Measurements from ENCODE around the gene THPO.

Gene THPO

GRCh38 chr3:184366619-184367289 lies 11.3 kb downstream of the THPO start:
- Histone ChIP-seq H3K23ac (ENCODE audit: low read length) (no peak overlapping the region), H3K18ac (ENCODE audit: low read length) (no peak overlapping the region), H3K4ac (ENCODE audit: low read depth, low read length) (no peak overlapping the region), H4K12ac (ENCODE audit: low read depth, low read length) (no peak overlapping the region), H3K27ac (ENCODE audit: low read depth, low read length) (no peak overlapping the region), H3K9me3 (ENCODE audit: insufficient read depth, low read depth, low read length) (no peaks in the 10 kb centered on the region), H3K27me3 (ENCODE audit: insufficient read depth, low read length) (no peaks in the 10 kb centered on the region), H3K79me2 (ENCODE audit: control insufficient read depth, insufficient read depth, low read length, poor library complexity) (peaks cover 9% of the 10 kb centered on the region), H3K9ac (ENCODE audit: low read length) (no peak overlapping the region), H2BK12ac (ENCODE audit: low read length) (no peak overlapping the region), H3K4me1 (ENCODE audit: control insufficient read depth in 1 of 2, insufficient read depth in 2 of 2, low read length in 2 of 2) (no peaks in the 10 kb centered on the region), H2BK5ac (ENCODE audit: low read depth, low read length, poor library complexity) (no peak overlapping the region), H3K4me2 (ENCODE audit: low read length) (no peak overlapping the region), H2AK5ac (ENCODE audit: low read length) (no peak overlapping the region), H2BK120ac (ENCODE audit: insufficient read depth, low read length, poor library complexity) (no peak overlapping the region), H3K14ac (ENCODE audit: low read length) (no peak overlapping the region), H3K79me1 (ENCODE audit: low read length) (peaks cover 12% of the 10 kb centered on the region), H3K36me3 (ENCODE audit: control insufficient read depth in 1 of 2, insufficient read depth in 2 of 2, low read length in 2 of 2) (peaks cover 11 to 36% of the 10 kb centered on the region in 2 experiments), H4K91ac (ENCODE audit: low read depth, low read length) (no peak overlapping the region), H3K4me3 (ENCODE audit: low read depth, low read length) (no peak overlapping the region), H2AFZ (ENCODE audit: insufficient read depth, low read length, poor library complexity) (no peak overlapping the region), H4K8ac (ENCODE audit: low read depth, low read length) (no peak overlapping the region)
- no peak for DNase-seq
- WGBS (ENCODE audit: extremely low coverage, insufficient coverage, insufficient read length): no CpG with 5 or more reads among the region's 5 CpGs

DNA sequence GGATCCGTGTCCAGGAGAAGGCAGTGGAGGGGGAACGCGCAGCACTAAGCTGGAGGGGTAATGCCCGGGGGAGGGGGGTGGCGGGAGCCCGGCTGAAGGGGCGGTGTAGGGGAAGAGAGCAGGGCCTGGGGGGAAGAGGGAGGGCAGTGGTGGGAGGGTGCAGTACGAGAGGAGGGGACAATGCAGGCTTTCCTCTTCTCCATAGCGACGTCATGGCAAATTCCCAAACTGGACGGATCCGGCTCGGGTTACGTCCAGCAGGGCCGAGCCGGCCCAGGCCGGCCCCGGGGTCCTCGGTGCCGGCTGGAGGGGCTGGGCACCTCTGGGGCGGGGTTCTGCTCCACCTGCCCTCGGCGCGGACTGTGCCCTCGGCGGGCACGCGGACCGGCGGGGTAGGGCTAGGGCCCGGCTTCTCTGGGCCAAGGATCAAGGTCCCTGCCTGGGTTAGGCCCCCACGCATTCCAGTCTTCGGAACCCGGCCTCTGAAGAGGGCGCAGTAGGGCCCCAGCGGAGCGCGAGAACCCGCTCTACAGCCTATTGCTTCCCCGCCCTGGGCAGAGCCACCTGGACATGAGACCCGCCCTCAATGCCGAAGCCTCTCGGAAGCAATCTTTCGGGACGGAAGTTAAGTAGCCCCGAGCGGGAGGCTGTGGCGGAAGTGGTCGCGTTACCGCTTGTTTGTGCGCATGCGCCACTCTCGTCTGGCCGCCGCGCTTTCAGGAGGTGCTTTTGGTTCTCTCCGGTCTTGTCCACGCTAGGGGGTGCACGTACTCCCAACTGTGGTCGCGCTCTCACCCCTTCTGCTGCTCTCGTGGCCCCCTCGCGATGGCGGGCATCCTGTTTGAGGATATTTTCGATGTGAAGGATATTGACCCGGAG lies 15.1 kb downstream of the THPO start:
- Histone ChIP-seq H4K91ac (ENCODE audit: low read depth, low read length) (peak overlapping the region; percentile 94), H3K4me2 (ENCODE audit: low read length) (peak overlapping the region; percentile 91), H3K4me1 (ENCODE audit: control insufficient read depth in 1 of 2, insufficient read depth in 2 of 2, low read length in 2 of 2) (peaks cover 5 to 6% of the 10 kb centered on the region in 2 experiments), H2BK120ac (ENCODE audit: insufficient read depth, low read length, poor library complexity) (peak overlapping the region; percentile 82), H3K23ac (ENCODE audit: low read length) (no peak overlapping the region), H3K18ac (ENCODE audit: low read length) (peak overlapping the region; percentile 71), H3K79me2 (ENCODE audit: control insufficient read depth, insufficient read depth, low read length, poor library complexity) (peaks cover 13% of the 10 kb centered on the region), H3K27ac (ENCODE audit: low read depth, low read length) (peak overlapping the region; percentile 95), H4K8ac (ENCODE audit: low read depth, low read length) (peak overlapping the region; percentile 84), H3K14ac (ENCODE audit: low read length) (peak overlapping the region; percentile 88), H3K27me3 (ENCODE audit: insufficient read depth, low read length) (no peaks in the 10 kb centered on the region), H2AK5ac (ENCODE audit: low read length) (no peak overlapping the region), H3K36me3 (ENCODE audit: control insufficient read depth in 1 of 2, insufficient read depth in 2 of 2, low read length in 2 of 2) (peaks cover 7 to 23% of the 10 kb centered on the region in 2 experiments), H2AFZ (ENCODE audit: insufficient read depth, low read length, poor library complexity) (peak overlapping the region; percentile 52), H3K9ac (ENCODE audit: low read length) (peak overlapping the region; percentile 86), H3K4me3 (ENCODE audit: low read depth, low read length) (peak overlapping the region; percentile 83), H4K12ac (ENCODE audit: low read depth, low read length) (peak overlapping the region; percentile 81), H3K9me3 (ENCODE audit: insufficient read depth, low read depth, low read length) (no peaks in the 10 kb centered on the region), H3K4ac (ENCODE audit: low read depth, low read length) (peak overlapping the region; percentile 67), H2BK5ac (ENCODE audit: low read depth, low read length, poor library complexity) (peak overlapping the region; percentile 79), H2BK12ac (ENCODE audit: low read length) (no peak overlapping the region), H3K79me1 (ENCODE audit: low read length) (peaks cover 16% of the 10 kb centered on the region)
- no CpG with 5 or more reads among the region's 68 CpGs for WGBS (ENCODE audit: extremely low coverage, insufficient coverage, insufficient read length)
- peak; percentile 99 to 100 for DNase-seq

GRCh38 chr3:184361932-184362667 lies 15.9 kb downstream of the THPO start:
- peak overlapping the region; percentile 13 for H2AK5ac ChIP-seq (ENCODE audit: low read length)
- peaks cover 5 to 6% of the 10 kb centered on the region in 2 experiments for H3K4me1 ChIP-seq (ENCODE audit: control insufficient read depth in 1 of 2, insufficient read depth in 2 of 2, low read length in 2 of 2)
- peak overlapping the region; percentile 20 for H2BK120ac ChIP-seq (ENCODE audit: insufficient read depth, low read length, poor library complexity)
- no peaks in the 10 kb centered on the region for H3K9me3 ChIP-seq (ENCODE audit: insufficient read depth, low read depth, low read length)
- H2BK5ac ChIP-seq (ENCODE audit: low read depth, low read length, poor library complexity): peak overlapping the region; percentile 76
- H3K79me1 ChIP-seq (ENCODE audit: low read length): peaks cover 16% of the 10 kb centered on the region
- H3K4me3 ChIP-seq (ENCODE audit: low read depth, low read length): peak overlapping the region; percentile 83
- peak overlapping the region; percentile 91 for H3K4me2 ChIP-seq (ENCODE audit: low read length)
- H2BK12ac ChIP-seq (ENCODE audit: low read length): peak overlapping the region; percentile 34
- peak; percentile 34 to 47 for DNase-seq
- H3K9ac ChIP-seq (ENCODE audit: low read length): peak overlapping the region; percentile 75
- no peak overlapping the region for H3K23ac ChIP-seq (ENCODE audit: low read length)
- peak overlapping the region; percentile 76 for H2AFZ ChIP-seq (ENCODE audit: insufficient read depth, low read length, poor library complexity)
- peak overlapping the region; percentile 64 for H4K8ac ChIP-seq (ENCODE audit: low read depth, low read length)
- H3K27ac ChIP-seq (ENCODE audit: low read depth, low read length): peak overlapping the region; percentile 95
- peak overlapping the region; percentile 39 for H3K18ac ChIP-seq (ENCODE audit: low read length)
- peak overlapping the region; percentile 84 for H3K4ac ChIP-seq (ENCODE audit: low read depth, low read length)
- peak overlapping the region; percentile 22 for H4K12ac ChIP-seq (ENCODE audit: low read depth, low read length)
- H3K36me3 ChIP-seq (ENCODE audit: control insufficient read depth in 1 of 2, insufficient read depth in 2 of 2, low read length in 2 of 2): peaks cover 9 to 19% of the 10 kb centered on the region in 2 experiments
- WGBS (ENCODE audit: extremely low coverage, insufficient coverage, insufficient read length): no CpG with 5 or more reads among the region's 38 CpGs
- H3K14ac ChIP-seq (ENCODE audit: low read length): peak overlapping the region; percentile 72
- peak overlapping the region; percentile 94 for H4K91ac ChIP-seq (ENCODE audit: low read depth, low read length)
- peaks cover 13% of the 10 kb centered on the region for H3K79me2 ChIP-seq (ENCODE audit: control insufficient read depth, insufficient read depth, low read length, poor library complexity)
- H3K27me3 ChIP-seq (ENCODE audit: insufficient read depth, low read length): no peaks in the 10 kb centered on the region

DNA sequence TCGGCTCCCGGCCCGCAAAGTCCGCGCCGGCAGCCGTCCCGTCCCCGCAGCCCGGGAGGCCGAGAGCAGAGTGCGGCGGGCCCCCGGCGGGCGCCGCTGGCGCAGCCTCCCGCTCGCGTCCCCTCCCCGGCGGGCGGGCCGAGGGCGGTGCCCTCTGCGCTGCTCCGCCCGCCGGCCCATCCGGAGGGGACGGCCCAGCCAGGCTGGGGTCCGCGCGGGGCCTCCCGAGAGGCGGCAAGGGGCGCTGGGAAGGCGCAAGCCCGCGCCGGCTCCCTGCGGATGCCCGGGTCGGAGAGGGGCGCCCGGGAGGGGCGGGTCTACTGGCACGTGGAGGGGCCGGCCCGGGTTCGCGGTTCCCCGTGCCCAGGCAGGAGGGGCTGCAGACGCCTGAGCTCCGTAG lies 16.5 kb downstream of the THPO start, which contains the start of the genes CLCN2 and POLR2H:
TSS of gene CLCN2 (minus strand) at position 74 of the 400 bp plus-strand sequence. CDS start 126 bp downstream, outside the sequence.
TSS of gene POLR2H (plus strand) at position 179 of the 400 bp plus-strand sequence. CDS start 1,783 bp downstream, outside the sequence.
- peak in 1 of 2 donors; percentile 57 for DNase-seq
- Histone ChIP-seq H3K4me2 (ENCODE audit: low read length) (peak within 1 kb of the TSS; percentile 91), H2BK120ac (ENCODE audit: insufficient read depth, low read length, poor library complexity) (peak within 1 kb of the TSS; percentile 20), H4K8ac (ENCODE audit: low read depth, low read length) (peak within 1 kb of the TSS; percentile 76), H3K9me3 (ENCODE audit: insufficient read depth, low read depth, low read length) (no peaks in the 10 kb centered on the region), H2BK5ac (ENCODE audit: low read depth, low read length, poor library complexity) (peak within 1 kb of the TSS; percentile 76), H2AK5ac (ENCODE audit: low read length) (peak within 1 kb of the TSS; percentile 39), H3K79me2 (ENCODE audit: control insufficient read depth, insufficient read depth, low read length, poor library complexity) (peaks cover 13% of the 10 kb centered on the region), H3K4me1 (ENCODE audit: control insufficient read depth in 1 of 2, insufficient read depth in 2 of 2, low read length in 2 of 2) (peaks cover 5 to 6% of the 10 kb centered on the region in 2 experiments), H3K23ac (ENCODE audit: low read length) (no peak within 1 kb of the TSS), H4K12ac (ENCODE audit: low read depth, low read length) (peak within 1 kb of the TSS; percentile 67), H4K91ac (ENCODE audit: low read depth, low read length) (peak within 1 kb of the TSS; percentile 94), H2AFZ (ENCODE audit: insufficient read depth, low read length, poor library complexity) (peak within 1 kb of the TSS; percentile 76), H3K9ac (ENCODE audit: low read length) (peak within 1 kb of the TSS; percentile 75), H3K27me3 (ENCODE audit: insufficient read depth, low read length) (no peaks in the 10 kb centered on the region), H3K4ac (ENCODE audit: low read depth, low read length) (peak within 1 kb of the TSS; percentile 84), H3K27ac (ENCODE audit: low read depth, low read length) (peak within 1 kb of the TSS; percentile 95), H3K36me3 (ENCODE audit: control insufficient read depth in 1 of 2, insufficient read depth in 2 of 2, low read length in 2 of 2) (peaks cover 9 to 15% of the 10 kb centered on the region in 2 experiments), H3K18ac (ENCODE audit: low read length) (peak within 1 kb of the TSS; percentile 74), H3K14ac (ENCODE audit: low read length) (peak within 1 kb of the TSS; percentile 83), H3K4me3 (ENCODE audit: low read depth, low read length) (peak within 1 kb of the TSS; percentile 83), H2BK12ac (ENCODE audit: low read length) (peak within 1 kb of the TSS; percentile 42), H3K79me1 (ENCODE audit: low read length) (peaks cover 16% of the 10 kb centered on the region)
- no CpG with 5 or more reads among the region's 56 CpGs for WGBS (ENCODE audit: extremely low coverage, insufficient coverage, insufficient read length)
